GM19324 (cell line): ENCODE results near the gene GPX7.

ENCODE experiments used
- ATAC-seq: cut with Tn5 transposase; IDR thresholded peaks from one replicate; pipeline ENCODE4 v1.9.1; 2021; ENCODE audit warnings: mild to moderate bottlenecking, moderate library complexity; ENCODE audit not compliant: unreplicated experiment, low FRiP score

The GPX7 gene

GRCh38 chr1:52627028-52627427, 24.9 kb downstream of the GPX7 start:
- ATAC-seq, result no peak

DNA sequence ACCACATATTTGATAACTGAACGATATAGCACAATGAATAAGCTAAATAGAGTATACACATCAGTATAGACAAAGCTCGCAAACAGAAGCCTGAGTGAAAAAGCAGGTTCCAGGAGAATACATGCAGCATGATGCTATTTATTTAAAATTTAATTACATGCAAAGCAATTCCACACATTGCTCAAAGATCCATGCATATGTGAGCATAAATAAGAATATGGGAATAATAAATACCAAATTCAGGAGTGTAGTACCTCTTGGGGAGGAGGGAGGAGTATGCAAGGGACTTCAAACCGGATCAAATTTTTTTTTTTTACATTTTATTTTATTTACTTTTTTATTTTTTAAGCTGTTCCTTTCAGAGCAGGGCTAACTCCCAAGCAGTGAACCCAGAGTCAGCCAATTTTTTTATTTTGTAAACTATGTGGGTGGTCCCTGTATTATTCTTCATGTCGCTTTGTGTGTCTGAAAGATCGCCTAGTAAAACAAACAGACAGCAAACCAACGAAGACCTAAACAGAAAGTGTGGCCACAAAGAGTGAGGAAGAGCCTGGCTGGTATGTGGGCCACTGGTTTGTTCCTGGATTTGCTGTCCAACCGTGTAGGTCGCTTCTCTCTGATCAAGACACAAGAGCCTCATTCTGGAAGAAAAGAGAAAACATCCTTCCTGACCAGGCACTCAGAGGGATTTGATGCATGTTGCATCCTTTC, 26.6 kb downstream of the GPX7 start:
- ATAC-seq, result no peak

DNA sequence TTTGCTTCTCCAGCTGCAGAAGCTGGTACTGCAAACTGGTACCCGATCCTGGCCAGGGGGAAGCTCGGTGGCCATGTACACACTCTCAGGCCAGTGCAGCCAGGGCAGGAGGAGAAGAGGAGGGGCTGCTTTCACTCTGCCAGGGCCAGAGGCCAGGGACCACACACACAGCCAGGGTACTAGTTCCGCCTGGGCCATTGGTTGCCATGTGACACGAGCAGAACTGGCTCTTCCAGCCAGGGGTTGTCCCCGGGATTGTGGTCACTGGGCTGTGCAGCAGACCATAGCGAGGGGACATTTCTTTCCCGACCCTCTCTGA, 27.1 kb downstream of the GPX7 start:
- ATAC-seq, result no peak

GRCh38 chr1:52629667-52630066, 27.5 kb downstream of the GPX7 start:
- no peak for ATAC-seq

GRCh38 chr1:52631759-52632331, 29.7 kb downstream of the GPX7 start:
- no peak for ATAC-seq

GRCh38 chr1:52632732-52633290, 30.6 kb downstream of the GPX7 start, which contains the start of gene SHISAL2A:
SHISAL2A (plus strand) TSS chr1:52633168; CDS start chr1:52633494, 326 bp downstream.
- ATAC-seq, result no peak

DNA sequence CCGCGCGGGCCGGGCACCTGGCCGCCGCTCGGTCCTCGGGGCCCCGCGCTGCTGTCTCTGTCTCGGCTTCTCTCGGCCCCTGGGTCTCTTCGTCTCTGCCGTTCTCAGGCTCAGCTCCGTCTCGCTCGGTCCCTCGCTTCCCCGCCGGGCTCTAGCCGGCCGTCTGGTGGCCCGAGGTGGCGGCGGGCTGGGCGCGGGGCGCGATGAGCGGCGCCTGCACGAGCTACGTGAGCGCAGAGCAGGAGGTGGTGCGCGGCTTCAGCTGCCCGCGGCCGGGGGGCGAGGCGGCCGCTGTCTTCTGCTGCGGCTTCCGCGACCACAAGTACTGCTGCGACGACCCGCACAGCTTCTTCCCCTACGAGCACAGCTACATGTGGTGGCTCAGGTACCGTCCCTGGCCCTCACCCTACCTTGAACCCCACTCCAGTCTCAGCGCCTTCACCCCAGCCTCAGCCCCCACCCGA, 31.2 kb downstream of the GPX7 start:
- no peak for ATAC-seq

- ATAC-seq, result no peak
These were observed 31.9 kb downstream of the GPX7 start for GRCh38 chr1:52634111-52634510.

DNA sequence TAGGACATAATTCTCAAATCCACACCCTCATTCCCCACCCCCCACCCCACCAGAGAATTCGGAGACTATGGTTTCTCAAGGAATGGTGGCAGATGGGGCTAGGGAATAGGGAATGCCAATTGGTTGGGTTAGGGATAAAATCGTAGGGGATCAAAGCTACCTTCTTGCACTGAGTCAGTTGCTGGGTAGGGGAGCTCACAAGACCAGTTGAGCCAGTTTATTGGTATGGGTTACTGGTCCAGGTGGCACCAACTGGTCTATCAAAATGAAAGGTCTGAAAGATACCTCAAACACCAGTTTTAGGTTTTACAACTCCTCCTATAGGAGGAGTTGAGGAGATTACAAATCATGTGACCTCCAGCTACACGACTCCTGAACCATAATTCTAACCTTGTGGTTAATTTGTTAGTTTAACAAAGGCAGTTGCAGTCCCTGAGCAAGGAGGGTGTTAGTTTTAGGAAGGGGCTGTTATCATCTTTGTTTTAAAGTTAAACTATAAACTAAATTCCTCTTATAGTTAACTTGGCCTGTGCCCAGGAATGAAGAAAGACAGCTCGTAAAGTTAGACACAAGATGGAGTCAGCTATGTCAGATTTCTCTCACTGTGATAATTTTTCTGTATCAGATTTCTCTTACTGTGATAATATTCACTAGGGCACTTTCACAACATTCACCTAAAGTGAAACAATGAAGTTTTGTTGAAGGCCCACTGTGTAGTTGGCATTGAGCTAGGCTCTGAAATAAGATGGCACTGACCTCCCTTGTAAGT, 33.3 kb downstream of the GPX7 start:
- ATAC-seq, result no peak

GRCh38 chr1:52636721-52637695, 34.8 kb downstream of the GPX7 start:
- peak; percentile 74 for ATAC-seq

DNA sequence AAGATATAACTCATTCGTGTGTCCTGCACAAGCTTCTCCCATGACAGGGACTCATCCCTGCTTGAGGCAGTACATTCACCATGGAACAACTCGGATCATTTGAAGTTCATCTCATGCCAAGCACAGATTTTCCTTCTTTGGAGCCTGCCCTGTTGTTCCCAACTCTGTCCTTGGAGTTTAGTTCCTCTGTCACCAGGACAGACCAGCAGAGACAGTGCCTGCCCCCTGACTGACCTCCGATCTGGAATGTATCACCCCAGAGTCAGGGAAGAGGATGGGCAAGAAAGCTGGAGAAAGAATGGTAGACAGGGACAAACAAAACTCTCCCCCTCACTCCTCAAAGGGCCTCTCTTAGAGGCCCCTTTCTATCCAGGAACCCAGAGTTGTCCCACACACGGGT, 35.8 kb downstream of the GPX7 start:
- ATAC-seq, result no peak

GRCh38 chr1:52640697-52641096, 38.5 kb downstream of the GPX7 start:
- no peak for ATAC-seq

GRCh38 chr1:52641307-52641706, 39.1 kb downstream of the GPX7 start:
- ATAC-seq, result no peak

DNA sequence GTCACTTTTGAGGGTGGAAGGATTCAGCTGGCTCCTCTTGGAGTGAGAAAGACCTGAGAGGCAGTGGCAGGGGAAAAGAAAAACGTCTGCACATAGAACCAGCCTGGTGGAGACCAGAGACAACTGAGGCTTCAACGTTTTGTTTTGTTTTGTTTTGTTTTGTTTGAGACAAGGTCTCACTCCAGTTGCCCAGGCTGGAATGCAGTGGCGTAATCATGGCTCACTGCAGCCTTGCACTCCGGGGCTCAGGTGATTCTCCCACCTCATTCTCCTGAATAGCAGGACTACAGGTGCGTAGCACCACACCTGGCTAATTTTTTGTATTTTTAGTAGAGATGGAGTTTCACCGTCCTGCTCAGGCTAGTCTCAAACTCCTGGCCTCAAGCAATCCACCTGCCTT, 43.1 kb downstream of the GPX7 start:
- ATAC-seq, result no peak

- ATAC-seq, result no peak
These were observed 49.7 kb downstream of the GPX7 start for GRCh38 chr1:52651904-52652303.

- no peak for ATAC-seq
These were observed 51.2 kb downstream of the GPX7 start for GRCh38 chr1:52653207-52653849.

DNA sequence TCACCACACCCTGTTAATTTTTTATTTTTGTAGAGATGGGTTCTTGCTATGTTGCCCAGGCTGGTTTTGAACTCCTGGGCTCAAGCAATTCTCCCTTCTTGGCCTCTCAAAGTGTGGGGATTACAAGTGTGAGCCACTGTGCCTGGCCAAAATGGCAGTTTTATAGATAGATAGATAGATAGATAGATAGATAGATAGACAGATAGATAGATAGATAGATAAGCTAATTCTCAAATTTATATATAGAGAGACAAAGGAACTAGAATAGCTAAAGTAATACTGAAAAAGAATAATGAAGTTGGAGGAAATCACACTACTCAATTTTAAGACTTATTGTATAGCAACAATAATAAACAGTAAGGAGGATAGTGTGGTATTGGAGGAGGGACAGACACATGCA, 51.9 kb downstream of the GPX7 start:
- no peak for ATAC-seq

DNA sequence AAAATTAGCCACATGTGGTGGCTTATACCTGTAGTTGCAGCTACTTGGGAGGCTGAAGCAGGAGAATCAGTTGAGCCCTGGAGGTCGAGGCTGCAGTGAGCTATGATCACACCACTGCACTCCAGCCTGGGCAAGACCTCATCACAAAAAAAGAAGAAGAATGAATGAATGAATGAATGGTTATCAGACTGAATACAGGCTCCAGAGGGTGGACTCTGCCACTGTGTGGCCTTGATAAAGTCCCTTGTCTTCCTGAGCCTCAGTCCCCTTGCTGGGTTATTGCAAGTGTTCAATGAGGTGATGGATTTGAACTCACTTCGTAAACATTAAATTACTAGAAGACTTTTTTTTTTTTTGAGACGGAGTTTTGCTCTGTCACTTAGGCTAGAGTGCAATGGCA, 55.5 kb downstream of the GPX7 start:
- no peak for ATAC-seq
